ENCODE results near the gene PEAK1. TPM values are rescaled to one million over a fixed set of nuclear protein-coding genes. Genes with fewer than 3 reads are reported as not detected.
"Not testable (repeated sequence)": the region's sequence is repeated elsewhere in the genome, so short reads cannot be mapped to it uniquely, and the experiment has no call there.

The PEAK1 gene
- total RNA-seq, 6 experiments from 2014 or later = 85.6 to 110 (median 95.8) TPM

GRCh38 chr15:77163781-77164384 lies 256.0 kb downstream of the PEAK1 start:
- H3K9me3 Mint-ChIP-seq = no peaks in the 10 kb centered on the region
- H3K4me1 Mint-ChIP-seq (ENCODE audit: low read depth) = peaks cover 36% of the 10 kb centered on the region
- H3K27me3 Mint-ChIP-seq (ENCODE audit: insufficient read depth) = peaks cover 3% of the 10 kb centered on the region; the same call in 1 of the 2 replicates
- peaks cover 20% of the 10 kb centered on the region for H3K36me3 Mint-ChIP-seq (ENCODE audit: low read depth)
- no peak overlapping the region for H3K4me3 Mint-ChIP-seq
- no peak overlapping the region for H3K27ac Mint-ChIP-seq
- TF ChIP-seq CTCF (IDR thresholded peaks at IDR 0.05) = no peak
- no peak for DNase-seq

- TF ChIP-seq CTCF (IDR thresholded peaks at IDR 0.05) = no peak; the same call in 1 of the 2 replicates
- no peak overlapping the region for H3K4me3 Mint-ChIP-seq
- DNase-seq = no peak
- H3K27ac Mint-ChIP-seq = no peak overlapping the region
- H3K4me1 Mint-ChIP-seq (ENCODE audit: low read depth) = peaks cover 28% of the 10 kb centered on the region
- peaks cover 21% of the 10 kb centered on the region for H3K36me3 Mint-ChIP-seq (ENCODE audit: low read depth)
- H3K9me3 Mint-ChIP-seq = no peaks in the 10 kb centered on the region
- H3K27me3 Mint-ChIP-seq (ENCODE audit: insufficient read depth) = peaks cover 2% of the 10 kb centered on the region; the same call in 1 of the 2 replicates
Observed at GRCh38 chr15:77162872-77163633, 256.9 kb downstream of the PEAK1 start.

GRCh38 chr15:77160562-77161478 lies 259.1 kb downstream of the PEAK1 start:
- H3K36me3 Mint-ChIP-seq (ENCODE audit: low read depth) = peaks cover 33% of the 10 kb centered on the region
- no peaks in the 10 kb centered on the region for H3K9me3 Mint-ChIP-seq
- peaks cover 19% of the 10 kb centered on the region for H3K4me1 Mint-ChIP-seq (ENCODE audit: low read depth)
- peaks cover 2% of the 10 kb centered on the region; the same call in 1 of the 2 replicates for H3K27me3 Mint-ChIP-seq (ENCODE audit: insufficient read depth)
- no peak overlapping the region for H3K4me3 Mint-ChIP-seq
- no peak for TF ChIP-seq CTCF (IDR thresholded peaks at IDR 0.05)
- no peak overlapping the region for H3K27ac Mint-ChIP-seq
- DNase-seq = no peak

GRCh38 chr15:77156000-77156399 lies 263.9 kb downstream of the PEAK1 start:
- H3K27ac Mint-ChIP-seq; H3K27me3 Mint-ChIP-seq (ENCODE audit: insufficient read depth); H3K4me3 Mint-ChIP-seq; DNase-seq; H3K9me3 Mint-ChIP-seq: not testable (repeated sequence)
- Mint-ChIP-seq H3K4me1 (ENCODE audit: low read depth) (peaks cover 14% of the 10 kb centered on the region), H3K36me3 (ENCODE audit: low read depth) (peaks cover 40% of the 10 kb centered on the region)

GRCh38 chr15:77148191-77148590 lies 271.7 kb downstream of the PEAK1 start:
- Mint-ChIP-seq H3K36me3 (ENCODE audit: low read depth) (peaks cover 23% of the 10 kb centered on the region), H3K4me1 (ENCODE audit: low read depth) (peaks cover 54% of the 10 kb centered on the region), H3K9me3 (no peaks in the 10 kb centered on the region; the same call in 1 of the 2 replicates), H3K27ac (no peak overlapping the region), H3K4me3 (no peak overlapping the region), H3K27me3 (ENCODE audit: insufficient read depth) (no peaks in the 10 kb centered on the region)
- DNase-seq = no peak
- no peak for TF ChIP-seq CTCF (IDR thresholded peaks at IDR 0.05)
